HG03060 (cell line): Measurements from ENCODE around the gene RBM4B.
A peak's percentile ranks its signal among the peaks of the same experiment; 100 is the strongest.
"Not testable (repeated sequence)": the region's sequence is repeated elsewhere in the genome, so short reads cannot be mapped to it uniquely, and the experiment has no call there.

Experiments
- ATAC-seq: cut with Tn5 transposase; IDR thresholded peaks from one replicate; pipeline ENCODE4 v1.9.1; 2021; ENCODE audit warnings: low read depth, moderate number of reproducible peaks; ENCODE audit not compliant: unreplicated experiment

Gene RBM4B

DNA sequence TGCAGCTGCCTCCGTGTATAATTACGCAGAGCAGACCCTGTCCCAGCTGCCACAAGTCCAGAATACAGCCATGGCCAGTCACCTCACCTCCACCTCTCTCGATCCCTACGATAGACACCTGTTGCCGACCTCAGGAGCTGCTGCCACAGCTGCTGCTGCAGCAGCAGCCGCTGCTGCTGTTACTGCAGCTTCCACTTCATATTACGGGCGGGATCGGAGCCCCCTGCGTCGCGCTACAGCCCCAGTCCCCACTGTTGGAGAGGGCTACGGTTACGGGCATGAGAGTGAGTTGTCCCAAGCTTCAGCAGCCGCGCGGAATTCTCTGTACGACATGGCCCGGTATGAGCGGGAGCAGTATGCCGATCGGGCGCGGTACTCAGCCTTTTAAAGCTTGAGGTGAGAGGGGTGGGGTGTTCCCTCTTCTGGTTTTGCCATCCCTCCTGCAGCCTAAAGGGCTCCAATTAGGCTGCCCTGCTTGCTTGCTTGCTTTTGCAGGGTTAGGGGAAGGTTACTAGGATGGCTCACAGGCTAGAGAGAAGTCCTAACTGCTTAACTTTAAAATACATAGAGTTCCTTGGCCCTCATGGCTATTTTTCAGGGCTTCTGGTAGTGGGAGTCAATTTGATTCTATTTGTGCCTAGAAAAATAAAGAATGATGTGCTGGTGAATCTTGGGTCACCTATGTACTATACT lies 33.8 kb downstream of the RBM4B start:
- no peak for ATAC-seq

DNA sequence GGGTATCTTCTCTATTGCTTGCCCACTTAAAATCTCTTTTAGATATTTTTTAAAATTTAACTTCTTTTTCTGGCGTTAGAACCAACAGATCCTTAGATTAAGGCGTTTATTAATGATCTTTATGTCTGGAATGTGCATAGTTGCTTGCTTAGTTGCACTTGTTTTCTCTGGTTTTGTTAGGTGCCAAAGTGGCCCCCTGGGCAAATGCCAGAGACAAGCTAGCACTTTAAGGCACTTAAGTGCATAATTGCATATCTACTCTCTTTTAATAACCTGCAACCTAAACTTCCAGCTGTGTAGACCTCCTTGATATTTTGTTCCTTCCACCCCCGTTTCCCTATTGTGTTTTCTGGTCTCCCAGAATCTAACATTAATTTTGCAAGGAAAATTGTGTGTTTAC lies 35.9 kb downstream of the RBM4B start:
- no peak for ATAC-seq

DNA sequence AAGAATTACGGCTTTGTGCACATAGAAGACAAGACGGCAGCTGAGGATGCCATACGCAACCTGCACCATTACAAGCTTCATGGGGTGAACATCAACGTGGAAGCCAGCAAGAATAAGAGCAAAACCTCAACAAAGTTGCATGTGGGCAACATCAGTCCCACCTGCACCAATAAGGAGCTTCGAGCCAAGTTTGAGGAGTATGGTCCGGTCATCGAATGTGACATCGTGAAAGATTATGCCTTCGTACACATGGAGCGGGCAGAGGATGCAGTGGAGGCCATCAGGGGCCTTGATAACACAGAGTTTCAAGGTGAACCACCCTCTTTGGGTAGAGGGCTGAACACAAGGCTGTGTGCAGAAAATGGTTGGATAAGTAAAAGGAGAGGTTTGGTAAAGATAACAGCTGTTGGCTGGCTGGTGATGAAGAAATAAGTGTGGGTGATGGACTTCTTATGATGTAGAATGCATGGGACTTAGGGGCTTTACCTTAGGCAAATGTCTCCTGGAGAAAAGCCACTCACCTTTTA lies 37.8 kb downstream of the RBM4B start:
- ATAC-seq, result not testable (repeated sequence)

DNA sequence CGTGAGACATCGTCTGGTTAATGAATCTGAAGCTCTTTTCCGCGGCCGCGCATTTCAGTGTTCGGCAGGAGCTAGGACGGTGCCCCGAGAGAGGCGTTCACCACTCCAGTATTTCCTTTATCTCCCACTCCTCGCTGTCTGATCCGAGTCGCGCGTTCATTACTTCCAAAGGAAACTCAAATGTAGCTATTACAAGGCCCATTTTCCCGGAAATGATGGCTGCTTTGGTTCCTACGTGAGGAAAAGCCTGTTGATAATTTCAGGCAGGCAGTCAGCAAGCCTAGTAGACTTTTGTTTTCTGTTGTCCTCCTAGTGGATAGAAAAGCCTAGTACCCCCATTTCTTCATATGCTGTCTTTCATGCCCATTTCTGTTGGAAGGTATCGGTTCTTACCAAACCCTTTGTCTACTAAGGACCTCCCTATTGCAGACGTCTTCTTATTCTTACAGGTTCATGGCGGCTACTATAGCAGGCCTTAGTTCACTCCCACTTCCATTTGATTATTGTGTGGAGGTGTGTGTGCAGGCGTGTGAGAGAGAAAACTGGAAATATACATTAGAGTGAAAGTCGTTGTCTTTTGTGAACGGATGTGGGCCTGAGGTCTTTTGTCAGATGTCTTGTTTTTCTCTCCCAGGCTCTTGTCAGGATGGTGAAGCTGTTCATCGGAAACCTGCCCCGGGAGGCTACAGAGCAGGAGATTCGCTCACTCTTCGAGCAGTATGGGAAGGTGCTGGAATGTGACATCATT lies 38.4 kb downstream of the RBM4B start:
- no peak for ATAC-seq

DNA sequence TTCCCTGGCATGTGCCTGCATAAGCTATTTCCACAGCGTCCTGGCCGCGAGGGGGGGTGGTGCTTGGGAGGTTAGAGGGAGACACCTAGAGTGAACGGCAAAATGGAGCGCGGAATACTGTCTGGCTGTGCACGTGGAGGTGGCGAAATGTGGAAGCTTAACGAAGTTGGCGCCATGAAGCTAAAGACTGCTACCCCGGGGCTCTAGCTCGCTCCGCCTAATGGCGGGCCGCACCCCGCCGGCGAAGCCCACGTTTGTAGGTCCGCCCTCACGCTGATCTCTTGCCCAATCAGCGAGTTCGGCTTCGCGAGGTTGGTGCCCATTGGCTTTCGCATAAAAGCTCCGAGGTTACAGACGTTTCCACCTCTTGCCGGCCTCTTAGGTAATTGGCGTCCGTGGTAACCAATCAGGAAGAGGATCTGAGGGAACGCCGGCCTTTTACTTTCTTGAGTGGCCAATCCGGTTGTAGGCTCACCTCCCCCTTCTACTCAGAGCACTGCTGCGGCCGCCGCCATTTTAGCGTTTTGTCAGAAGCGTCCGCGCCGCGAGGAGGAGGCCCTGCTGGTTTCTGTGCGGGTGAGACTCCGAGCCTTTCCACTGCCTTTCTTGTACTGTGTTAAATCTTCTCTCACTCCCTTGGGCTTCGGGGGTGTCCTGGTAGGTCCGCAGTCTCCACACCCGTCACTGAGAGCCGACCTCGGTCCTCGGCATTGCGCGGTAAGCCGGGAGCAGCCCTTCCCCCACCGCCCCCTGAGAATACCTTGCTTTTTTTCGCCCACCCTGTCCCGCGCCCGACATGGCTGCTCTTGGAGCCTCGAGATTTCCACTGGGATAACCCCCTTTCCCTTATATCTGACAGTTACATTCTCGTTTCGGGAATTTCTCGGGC lies 39.3 kb downstream of the RBM4B start, which contains the start of gene RBM4:
TSS of gene RBM4 (plus strand) at position 527 of the 889 bp plus-strand sequence. CDS start 1,009 bp downstream, outside the sequence.
- peak; percentile 89 for ATAC-seq

DNA sequence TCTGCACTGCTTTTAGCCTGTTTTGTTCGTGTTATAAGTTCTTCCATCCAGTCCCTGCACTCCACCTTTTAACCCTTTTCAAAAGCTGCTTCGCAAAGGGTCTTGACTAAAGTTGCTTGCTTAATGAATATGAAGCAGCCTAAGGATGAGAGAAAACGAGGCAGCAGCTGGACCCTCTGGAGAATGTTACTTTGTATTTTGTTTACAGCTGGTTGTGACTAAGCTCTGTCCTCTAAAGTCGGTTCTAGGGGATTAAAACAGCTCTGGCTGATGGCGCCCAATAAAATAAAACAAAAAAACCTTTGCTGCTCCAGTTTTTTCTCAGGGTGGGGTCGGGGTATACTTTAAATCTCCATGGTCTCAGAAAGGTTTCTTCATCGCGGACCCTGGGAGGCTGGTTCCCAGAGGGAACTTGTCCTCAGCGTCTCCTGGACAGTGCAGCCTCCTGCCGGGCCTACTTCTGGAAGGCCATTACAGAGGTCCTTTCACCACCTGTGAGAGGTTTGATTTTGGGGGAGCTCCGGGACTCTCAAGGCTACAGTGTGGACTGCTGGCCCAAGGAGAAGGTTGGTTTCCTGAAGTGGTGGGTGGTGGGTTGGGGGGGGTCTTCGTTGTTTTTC lies 40.0 kb downstream of the RBM4B start:
- no peak for ATAC-seq

DNA sequence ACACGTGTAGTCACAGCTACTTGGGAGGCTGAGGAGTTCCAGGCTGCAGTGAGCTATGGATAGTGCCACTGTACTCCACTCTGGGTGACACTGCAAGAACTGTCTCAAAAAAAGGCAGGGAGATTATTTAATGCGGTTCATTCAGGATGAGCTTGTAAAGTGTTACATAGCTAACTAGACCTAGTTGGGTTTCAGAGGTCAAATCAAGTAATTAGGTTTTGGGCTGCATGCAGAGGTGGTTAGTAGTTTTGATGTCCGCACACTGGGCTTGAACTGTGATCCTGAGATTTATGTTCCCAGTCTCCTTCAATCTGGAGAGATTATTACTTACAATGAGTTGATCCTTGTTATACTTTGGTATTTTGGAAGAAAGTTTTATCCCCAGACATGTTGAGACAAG lies 41.3 kb downstream of the RBM4B start:
- ATAC-seq, result no peak

DNA sequence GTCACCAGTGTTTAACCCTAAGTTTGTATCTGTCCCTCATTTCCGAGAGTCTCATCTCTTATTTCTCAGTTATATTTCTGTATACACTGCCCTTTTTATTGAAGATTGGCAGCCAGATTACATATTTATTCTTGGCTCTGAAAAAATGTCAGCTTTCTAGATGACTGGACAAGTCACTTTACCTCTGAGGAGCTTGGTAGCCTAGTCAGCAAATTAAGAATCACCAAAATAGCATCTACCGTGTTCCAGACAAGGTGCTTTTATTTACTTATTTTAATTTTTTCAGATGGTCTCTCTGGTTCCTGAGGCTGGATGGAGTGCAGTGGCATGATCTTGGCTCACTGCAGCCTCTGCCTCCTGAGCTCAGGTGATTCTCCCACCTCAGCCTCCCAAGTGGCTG lies 44.7 kb downstream of the RBM4B start:
- no peak for ATAC-seq

DNA sequence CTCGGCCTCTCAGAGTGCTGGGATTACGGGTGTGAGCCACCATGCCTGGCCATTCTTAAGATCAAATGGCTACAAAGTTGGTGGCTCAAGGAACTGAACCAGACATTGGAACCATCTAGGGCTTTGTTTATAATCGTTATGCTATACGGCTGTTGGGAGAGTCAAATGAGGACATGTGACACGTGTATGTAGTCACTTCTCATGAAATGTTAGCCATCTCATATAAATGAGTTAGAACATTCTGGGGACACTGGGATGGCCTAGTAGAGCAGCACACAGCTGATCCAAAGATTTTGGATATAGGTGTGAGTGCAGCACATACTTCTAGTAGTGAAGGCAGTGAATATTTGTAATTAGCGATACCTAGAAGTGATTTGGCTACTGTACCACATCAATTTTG lies 45.8 kb downstream of the RBM4B start:
- no peak for ATAC-seq

DNA sequence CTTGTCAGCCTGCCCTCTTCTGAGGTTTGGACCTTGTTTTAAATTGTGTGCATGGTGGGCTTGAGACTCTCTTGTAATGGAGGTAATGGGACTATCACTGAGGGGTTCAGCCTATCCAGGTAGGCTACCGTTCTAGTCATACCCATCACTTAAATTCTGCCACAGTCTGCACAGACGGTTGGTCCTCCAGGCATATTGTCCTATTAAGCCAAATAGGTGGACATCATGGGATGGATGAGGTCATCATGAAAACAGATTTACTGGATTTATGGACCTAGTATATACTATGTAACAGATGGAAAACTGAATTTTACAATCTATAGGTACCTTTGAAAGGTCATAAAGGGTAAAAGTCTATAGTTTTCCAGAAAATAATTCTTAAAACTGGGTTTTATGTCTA lies 48.3 kb downstream of the RBM4B start:
- no peak for ATAC-seq

DNA sequence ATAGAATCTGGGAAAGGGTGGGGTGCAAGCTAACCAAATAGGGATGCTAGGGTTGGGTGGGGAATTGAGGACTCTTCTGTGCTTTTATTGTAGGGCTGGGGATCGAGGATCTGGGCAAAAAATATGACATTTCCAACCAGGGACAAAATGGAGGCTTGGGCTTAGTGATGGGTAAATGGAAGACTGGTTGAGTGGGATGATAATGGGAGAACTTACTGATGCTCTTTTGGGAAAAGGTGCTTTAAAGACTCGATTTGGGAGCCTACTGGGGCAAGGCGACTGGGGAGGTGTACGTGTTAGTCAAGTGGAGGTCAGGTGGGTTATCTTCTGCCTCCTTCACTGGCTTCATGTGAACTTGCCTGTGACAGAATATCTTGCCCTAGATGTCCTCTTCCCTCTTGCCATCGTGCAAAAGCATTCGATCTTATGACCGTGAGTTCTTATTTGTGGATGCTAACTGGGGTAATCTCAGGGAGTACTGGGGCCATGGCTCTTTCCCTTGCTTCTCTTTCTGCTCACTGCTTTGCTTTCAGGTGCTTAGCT lies 49.6 kb downstream of the RBM4B start:
- no peak for ATAC-seq

DNA sequence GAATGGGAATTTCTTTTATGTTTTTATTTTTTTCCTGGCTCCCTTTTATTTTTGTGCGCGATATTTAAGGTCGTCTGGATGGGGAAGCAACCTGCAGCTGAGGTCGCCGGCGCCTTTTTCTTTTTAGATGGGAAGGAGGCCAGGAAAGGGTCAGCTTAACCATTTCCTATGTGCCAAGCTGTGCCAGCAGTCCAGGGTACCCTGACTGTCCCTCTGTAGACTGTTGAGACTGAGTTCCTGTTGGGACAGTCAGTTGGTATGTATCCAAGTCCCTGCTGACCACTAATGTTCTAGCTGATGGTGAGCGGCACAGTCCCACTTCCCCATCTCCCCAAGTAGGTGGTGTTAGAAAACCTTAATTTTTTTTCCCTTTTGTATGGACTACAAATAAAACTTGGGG lies 50.8 kb downstream of the RBM4B start:
- no peak for ATAC-seq

DNA sequence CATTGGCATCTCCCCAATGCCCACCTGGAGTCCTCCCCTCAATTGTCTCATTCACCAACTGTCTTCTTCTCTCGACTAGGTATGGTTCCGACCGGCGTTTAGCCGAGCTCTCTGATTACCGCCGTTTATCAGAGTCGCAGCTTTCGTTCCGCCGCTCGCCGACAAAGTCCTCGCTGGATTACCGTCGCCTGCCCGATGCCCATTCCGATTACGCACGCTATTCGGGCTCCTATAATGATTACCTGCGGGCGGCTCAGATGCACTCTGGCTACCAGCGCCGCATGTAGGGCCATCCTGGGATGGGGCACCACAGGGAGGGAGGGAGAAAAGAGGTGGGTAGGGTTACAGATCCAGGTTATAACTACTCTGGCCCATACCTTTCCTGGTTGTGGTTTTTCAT lies 51.3 kb downstream of the RBM4B start:
- no peak for ATAC-seq

DNA sequence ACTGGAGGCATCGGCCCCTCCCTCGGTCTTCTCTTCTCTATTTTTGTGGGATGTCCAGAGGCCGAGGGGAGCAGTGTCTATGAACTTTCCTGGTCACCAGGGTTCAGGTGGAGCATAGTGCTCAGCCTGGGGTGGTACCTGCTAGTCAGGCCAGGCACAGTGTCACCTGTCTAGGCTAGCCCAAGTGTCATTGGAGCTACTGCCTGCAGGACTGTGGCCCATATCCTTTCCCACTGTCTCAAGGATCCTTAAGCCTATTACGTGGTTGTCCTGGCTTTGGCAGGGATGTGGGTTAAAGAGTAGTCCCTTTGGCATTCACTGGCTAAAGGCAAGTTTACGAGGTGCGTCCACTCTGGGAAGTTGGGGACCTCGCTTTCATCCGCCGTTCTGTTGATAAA lies 51.9 kb downstream of the RBM4B start:
- no peak for ATAC-seq

DNA sequence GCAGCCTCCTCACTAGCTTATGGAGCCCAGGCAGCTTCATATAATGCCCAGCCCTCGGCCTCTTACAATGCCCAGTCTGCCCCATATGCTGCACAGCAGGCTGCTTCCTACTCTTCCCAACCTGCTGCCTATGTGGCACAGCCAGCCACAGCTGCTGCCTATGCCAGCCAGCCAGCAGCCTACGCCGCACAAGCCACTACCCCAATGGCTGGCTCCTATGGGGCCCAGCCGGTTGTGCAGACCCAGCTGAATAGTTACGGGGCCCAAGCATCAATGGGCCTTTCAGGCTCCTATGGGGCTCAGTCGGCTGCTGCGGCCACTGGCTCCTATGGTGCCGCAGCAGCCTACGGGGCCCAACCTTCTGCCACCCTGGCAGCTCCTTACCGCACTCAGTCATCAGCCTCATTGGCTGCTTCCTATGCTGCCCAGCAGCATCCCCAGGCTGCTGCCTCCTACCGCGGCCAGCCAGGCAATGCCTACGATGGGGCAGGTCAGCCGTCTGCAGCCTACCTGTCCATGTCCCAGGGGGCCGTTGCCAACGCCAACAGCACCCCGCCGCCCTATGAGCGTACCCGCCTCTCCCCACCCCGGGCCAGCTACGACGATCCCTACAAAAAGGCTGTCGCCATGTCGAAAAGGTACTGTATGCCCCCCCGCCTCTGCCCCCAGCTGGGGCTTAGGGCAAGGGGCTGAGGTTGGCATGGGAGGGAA lies 52.5 kb downstream of the RBM4B start:
- no peak for ATAC-seq

DNA sequence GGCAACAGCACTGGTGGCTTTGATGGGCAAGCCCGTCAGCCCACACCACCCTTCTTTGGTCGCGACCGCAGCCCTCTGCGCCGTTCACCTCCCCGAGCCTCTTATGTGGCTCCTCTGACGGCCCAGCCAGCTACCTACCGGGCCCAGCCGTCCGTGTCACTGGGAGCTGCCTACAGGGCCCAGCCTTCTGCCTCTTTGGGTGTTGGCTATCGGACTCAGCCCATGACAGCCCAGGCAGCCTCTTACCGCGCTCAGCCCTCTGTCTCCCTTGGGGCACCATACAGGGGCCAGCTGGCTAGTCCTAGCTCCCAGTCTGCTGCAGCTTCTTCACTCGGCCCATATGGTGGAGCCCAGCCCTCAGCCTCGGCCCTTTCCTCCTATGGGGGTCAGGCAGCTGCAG lies 53.2 kb downstream of the RBM4B start:
- no peak for ATAC-seq

DNA sequence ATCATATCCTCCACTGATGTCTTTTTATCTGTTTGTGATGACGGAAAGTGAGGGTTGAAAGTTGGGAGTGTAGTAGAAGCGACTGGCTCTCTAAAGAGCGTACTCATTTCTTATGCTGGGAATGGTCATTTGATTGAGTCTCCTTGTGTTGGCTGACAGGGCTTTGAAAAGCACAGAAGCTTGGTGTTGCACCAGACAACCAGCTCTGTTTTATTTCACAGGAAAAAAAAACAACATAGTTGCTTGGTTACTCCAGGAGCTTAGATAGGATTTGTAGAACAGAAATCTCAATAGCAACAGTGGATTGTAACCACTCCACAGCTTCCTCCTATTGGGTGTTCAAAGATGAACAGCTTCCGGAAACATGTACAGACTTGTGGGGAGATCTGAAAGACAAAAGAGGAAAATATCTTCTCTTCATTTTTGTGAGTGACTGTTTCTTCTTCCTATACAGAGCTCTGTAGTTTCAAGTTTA lies 58.6 kb downstream of the RBM4B start:
- ATAC-seq, result no peak

DNA sequence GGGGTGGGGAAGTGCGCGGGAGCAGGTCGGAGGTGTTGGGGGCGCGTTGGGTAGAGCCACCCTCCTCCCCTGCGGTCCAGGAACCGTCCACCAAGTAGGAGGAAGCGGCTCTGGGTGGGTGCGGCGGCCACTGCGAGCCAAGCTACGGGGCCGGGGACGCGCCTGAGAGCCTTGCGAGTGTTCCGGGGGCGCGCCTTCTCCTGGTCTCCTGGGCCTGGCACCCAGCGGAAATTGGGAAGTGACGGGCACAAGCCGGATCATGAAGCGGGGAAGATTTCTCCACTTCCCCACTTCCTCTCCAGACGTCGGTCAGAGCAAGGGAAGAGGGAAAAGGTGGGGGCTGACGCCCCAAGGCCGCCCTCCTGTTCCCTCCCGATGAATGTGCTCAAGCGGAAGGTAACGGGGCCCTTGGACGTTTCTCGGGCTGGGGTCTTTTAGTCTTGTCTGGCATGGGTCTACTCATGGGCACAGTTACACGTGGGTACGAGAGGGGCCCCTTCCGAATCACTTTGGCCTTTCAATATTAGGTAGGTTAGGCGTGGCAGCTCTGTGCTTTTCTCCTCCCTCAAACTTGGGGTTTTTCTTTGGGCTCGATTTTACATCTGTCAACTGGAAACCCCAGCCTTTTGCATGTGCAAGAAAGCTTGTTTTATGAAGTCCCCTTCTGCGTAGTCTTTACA lies 60.4 kb downstream of the RBM4B start:
- ATAC-seq, result no peak
